Activated naive CD4-positive, alpha-beta T cell (primary cell): Measurements from ENCODE around the gene PTPN21.
A peak's percentile ranks its signal among the peaks of the same experiment; 100 is the strongest.

ENCODE experiments used
- DNase-seq, 4 experiments: peaks; one replicate each; lab custom pipeline; 2025; lab: John Stamatoyannopoulos, UW

Gene PTPN21

DNA sequence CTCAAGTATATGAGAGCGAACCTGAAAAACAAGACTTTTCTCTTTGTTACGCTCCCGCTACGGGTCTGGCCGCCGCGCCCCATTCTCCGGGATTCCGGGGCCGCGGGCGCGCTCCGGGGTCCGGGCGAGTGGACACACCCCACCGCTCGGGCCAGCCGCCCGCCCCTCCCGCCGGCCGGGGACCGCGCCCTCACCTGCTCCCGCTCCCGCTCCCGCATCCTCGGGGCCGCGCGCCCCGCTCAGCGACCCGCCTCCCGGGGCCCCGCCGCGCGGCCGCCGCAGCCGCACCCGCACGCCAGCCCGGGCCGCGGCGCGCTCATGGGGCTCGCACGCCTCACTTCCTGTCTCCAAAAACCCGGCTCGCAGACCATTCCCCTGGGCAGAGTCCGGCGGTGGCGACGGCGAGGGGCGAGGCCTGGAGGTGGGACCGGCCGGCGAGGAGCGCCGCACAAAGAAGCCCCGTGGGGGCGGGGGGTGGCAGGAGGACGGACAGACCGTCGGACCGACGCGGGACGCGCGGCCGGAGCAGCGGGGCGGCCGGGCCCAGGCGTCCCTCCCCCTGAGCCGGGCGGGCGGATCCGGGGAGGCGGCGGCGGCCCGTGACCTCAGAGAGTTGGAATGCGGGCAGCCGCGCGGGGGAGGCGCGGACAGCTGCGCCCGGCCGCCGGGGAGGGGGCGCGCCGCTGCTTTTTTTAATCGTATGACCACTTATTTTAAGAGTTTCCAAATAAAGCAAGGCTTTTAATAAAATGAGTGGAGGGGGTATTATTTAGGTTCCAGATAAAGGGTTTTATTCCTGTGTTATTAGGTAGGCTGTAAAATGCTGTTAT, at the start of gene PTPN21:
TSS of gene PTPN21 (minus strand) at position 551 of the 830 bp plus-strand sequence. CDS start 4,590 bp downstream, outside the sequence.
- DNase-seq = no peak

DNA sequence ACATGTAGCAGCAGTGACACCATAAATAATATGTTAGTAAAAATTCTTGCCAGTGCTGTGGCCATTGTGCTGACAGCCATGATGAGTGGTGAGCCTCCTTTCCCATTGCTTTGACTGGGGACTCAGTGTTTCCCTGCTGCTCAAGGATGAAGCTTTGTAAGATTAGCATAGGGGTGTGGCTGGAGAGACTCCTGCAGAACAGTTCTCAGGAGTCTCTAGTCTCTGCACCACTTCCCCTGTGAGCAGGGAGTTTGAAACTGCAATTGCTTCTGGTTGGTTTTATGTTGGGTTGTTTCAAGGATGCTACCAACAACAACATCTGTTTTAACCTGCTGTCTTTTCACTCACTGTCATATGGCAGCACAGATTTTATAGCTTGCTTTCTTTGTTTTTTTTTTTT, 49.4 kb upstream of the PTPN21 start:
- no peak for DNase-seq

DNA sequence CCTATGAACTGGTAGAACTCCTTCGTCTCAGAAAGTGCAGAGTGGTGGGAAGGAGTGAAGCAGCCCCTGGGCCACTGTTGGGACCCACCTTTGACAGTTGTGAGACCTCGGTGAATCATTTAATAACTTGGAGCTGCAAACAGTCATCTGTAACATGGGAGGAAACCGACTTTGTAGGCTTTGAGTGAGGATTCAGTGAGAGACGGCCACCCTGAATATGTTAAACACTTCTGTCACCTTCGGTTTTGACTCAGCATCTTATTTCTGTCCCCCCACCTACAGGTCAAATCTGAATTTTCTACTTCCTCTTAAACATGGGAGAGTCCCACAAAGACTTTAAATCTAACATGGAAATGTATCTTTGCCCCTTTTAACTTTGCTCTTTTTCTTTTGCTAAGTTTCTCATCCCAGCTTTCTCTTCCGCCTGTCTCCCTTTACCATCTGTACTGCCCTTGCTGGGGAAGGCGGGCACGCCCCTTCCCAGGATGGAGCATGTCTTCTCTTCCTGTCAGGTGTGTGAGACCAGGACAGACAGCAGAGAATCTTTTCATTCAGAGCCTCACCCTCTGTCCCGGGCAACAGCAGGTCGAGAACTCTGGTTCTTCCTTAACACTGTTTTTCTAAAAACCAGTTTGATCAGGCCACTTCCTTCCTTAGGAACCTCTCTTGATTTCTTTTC, 45.1 kb upstream of the PTPN21 start:
- DNase-seq = no peak

DNA sequence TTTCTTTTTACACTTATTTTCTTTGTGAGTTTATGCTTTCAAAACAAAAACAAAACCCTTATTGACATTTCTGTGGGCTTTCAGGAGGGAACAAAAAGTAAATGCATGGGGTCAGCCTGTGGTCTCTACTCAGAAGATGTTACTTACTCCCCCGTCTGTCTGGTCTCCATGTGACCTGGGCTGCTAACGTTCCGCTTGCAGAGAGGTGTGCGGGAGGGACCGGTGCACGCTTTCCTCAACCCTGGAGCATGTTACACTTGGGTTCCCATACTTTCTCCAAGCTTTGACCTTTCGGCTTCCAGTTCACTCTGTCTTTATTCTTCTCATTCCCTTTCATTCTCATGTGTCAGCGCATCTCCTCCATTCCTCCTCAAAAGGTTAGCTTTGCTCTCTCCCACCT, 44.5 kb upstream of the PTPN21 start:
- DNase-seq = no peak

DNA sequence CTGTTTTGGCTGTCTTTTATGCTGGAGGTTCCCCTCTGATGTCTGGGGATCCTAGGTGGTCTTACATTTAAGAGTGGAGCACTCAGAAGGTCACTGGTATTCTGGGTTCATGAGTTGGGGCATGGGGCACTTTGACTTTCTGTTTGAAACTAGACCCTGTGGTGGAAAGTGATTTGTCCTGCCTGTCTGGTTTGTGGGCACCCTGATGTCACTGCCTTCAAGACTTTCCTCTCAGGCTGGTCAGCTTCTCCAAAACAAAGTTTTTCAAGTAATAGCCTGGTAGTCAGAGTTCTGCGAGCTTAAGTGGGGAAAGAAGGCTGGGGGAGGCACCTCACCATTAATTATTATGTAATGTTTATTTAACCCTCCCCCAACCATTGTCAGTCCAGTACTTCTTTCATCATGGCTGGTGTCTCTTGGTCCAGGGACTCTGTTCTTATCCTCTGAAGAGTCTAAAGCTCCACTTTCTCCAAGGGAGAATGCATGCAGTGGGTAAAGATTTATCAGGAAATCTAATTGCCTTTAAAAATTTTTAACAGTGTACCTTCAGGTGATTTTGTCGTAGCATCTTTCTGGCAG, 43.4 kb upstream of the PTPN21 start:
- no peak for DNase-seq

DNA sequence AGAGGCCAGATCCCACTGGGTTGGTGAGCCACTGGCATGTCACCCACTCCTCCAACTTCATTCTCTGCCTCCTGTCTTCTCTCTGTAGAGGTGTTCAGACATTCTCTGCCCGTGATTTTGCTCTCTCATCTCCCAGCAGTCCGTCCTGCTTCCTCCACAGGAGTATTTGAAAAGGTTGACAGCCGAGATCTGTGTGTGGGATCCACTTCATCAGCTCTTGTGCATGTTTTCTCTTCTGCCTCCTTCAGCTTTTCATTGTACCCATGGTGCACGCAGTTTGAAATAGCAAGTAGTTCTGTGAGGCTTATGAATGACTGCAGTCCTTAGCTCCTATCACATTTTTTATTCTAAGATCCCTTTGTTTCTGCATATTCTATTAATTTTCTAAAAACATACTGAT, 42.8 kb upstream of the PTPN21 start:
- no peak for DNase-seq

DNA sequence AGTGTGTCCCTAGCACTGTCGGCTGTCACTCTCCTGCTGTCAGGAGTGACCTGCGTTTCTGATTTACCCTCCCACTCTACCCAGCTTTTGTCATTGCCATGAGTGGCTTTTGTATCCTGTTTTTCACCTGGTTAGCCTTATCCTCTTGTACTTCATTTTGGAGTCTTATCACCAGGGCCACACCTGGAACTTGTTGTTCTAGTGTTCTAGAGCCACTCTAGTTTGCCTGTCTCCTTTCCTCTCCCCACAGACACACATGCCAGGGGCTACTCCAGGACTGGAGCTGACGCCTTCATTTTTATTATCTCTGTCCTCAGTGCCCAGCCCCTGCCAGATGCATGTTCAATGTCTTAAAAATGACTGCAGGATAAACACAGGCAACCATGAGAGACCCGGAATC, 42.2 kb upstream of the PTPN21 start:
- no peak for DNase-seq

DNA sequence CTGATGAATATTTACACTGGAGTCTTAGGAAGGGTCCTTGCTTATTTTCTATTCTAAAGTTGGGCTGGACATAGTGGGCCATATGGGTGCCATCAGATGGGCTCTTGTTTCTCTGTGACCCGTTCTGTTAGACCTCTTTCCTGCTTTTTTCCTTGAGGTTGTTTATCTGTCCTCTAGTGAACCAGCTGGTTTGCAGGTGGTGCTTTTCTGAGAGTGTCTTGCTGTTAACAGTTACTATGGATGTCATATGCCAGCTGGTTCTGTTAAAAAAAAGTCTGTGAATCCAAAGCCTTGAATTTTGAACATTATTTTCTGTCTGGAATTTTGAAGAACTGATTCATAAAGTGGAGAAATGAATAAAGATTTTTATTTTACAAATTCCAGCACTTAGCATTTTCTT, 37.2 kb upstream of the PTPN21 start:
- DNase-seq = no peak

DNA sequence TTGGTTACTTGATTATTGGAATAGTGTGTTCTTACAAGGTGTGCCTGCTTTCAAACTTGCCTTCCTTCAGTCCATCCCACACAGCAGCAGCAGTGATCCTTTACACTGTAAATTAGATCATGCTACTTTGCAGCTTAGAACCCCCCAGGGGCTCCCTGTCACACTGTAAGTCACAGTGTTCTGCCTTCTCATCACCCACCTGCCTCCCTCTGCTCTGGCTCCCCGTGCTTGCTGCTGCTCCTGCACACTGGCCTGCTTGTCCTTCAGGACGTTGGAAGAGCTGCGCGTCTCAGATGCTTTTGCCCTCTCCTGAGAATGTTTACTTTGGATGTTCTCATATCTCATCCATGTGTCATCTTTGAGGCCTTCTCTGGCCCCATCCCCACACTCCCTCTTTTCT, 35.4 kb upstream of the PTPN21 start:
- DNase-seq = no peak

DNA sequence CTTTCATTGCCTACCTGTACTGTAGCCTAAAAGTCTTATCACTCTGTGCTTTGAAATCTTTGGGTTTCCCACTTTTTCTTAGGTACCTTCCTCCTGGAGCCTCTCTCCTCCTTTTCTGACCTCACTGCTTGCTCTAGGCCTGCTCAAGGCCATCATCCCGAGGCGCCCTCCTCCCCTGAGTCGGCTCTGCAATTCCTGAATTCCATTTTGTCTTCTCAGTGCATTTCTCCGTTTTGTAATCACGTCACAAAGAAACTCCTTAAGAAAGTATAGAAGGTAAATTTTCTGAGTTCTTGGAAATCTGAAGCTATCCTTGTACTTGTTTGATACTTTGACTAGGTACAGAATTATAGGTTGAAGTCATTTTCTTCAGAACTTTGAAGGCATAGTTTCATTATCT, 33.3 kb upstream of the PTPN21 start:
- DNase-seq = no peak

DNA sequence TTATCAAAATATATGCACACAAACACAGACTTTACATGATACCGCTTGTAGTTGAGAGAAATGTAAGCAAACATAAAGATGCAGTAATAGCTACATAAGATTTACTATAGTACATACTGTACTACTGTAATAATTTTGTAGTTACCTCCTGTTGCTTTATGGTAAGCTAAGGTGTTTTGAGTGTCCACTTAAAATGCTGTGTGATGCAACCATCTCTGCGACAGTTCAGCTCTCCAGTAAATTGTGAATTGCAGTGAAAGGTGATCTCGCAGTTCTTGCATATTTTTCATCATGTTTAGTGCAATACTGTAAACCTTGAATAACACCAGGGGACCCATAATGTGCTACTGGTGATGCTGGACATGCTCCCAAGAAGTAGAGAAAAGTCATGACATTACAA, 29.6 kb upstream of the PTPN21 start:
- no peak for DNase-seq

DNA sequence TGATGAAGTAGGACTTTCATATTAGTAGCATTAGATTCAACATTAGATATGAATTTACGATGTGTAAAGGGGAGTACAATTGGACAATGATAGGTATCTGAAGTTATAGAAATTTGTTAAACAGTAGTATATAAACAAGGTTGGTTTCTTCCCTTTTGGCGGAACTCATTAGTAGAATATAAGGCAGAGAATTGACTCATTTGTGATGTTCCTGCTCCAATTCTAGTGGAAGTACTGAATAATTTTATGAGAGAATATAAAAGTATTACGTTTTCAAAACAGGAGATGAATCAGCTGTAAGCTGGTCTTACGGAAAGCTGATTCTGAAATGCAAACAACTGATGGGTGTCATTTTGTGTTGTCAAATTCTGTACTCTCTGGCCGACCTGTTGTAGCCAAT, 21.4 kb upstream of the PTPN21 start:
- no peak for DNase-seq

DNA sequence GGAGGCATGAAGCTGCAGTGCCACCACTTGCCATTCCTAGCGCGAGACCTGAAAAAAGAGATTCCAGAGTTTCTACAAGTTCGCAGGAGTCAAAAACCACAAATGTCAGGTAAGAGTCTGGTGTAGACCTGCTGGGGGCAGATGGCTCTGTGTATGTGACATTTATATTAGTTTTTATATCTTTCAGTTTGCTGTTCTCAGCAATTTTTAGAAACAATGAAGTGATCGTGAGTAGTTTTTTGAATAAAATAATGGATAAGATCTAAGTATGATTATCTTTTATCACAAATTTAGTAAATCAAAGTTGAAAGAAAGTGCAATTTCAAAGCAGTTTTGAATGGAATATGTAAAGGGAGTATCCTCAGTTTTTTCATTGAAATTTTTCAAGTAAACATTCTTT, 17.3 kb upstream of the PTPN21 start:
- no peak for DNase-seq

DNA sequence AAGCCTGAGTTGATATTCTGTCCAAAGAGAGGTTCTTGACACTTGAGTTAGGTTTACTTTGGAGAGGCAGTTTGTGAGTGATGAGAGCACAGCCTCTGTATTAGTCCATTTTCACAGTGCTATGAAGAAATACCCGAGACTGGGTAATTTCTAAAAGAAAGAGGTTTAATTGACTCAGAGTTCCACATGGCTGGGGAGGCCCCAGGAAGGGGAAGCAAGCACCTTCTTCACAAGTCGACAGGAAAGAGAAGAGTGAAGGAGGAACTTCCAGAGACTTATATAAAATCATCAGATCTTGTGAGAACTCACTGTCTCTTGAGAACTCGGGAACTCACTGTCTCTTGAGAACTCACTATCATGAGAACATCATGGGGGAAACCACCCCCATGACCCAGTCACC, 13.4 kb upstream of the PTPN21 start:
- DNase-seq = no peak

DNA sequence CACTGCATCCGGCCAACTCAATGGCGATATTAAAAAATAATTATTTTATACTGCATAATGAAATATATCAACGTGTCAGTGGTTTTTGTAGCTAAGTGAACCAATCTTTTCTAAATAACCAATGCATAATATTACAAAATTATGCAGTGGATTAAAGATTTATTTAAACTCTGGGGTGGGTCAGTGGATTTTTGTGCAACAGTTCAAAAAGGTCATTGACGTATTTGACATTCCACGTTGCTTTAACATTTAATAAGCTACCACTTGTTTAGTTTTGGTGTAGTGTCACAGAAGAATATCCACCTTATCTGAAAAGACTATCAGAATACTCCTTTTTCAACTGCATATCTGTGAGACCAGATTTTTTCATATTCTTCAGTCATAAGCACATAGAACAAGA, 10.6 kb upstream of the PTPN21 start:
- no peak for DNase-seq

DNA sequence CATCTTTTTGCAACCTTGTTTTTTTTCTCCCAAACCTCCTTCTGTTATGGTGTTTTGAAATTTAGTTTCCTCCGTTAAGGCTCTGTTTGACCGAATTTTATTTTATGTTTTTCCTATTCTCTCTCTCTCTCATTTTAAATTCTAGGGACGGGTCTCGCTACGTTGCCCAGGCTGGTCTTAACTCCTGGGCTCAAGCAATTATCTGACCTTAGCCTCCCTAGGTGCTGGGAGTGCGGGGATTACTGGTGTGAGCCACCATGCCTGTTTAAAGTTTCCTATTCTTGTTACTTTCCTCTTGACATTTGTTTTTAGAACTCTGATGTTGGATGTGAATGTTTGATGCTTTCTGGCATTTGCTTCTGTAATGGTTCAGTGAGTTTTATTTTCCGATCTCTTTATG, 9.0 kb upstream of the PTPN21 start:
- no peak for DNase-seq

DNA sequence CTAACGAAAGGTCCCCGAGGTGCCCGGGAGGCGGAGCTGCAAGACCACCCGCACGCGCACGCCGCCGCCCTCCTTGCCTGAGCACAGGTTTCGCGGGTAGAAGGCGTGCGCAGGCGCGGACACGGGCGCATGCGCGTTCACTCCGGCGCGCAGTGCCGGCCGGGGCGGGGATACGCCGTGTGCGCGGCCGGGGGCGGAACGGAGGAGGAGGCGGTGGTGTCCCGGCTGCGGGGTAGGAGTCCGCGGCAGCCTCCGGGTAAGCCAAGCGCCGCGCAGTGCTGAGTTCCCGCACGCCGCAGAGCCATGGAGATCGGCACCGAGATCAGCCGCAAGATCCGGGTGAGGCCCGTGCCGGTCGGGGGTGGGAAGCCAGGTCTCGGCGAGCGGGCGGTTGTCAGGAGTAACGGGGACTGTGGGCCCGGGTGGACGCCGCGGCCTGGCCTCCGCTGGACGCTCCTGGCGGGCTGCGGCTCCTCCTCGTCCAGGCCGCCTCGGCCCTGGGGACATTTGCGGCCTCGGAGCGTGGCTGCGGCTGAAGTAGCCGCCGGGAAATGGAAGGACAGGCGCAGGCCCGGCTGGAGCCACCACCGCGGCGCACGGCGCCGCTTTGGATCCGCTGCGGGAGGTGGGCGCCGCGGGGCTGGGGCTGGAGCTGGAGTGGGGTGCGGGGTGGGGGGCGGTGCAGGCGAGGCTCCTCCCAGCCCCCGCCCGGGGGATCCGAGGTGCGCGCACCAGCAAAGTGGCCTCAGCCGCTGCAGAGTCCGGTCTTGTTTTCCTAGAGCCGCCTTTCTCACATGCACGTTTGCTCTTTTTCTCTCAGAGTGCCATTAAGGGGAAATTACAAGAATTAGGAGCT, 8.3 kb upstream of the PTPN21 start, which contains the start of gene ZC3H14:
TSS of gene ZC3H14 (plus strand) at position 207 of the 856 bp plus-strand sequence. CDS start at position 304, 97 bp downstream.
- peak; percentile 64 to 84 (median 72) for DNase-seq

DNA sequence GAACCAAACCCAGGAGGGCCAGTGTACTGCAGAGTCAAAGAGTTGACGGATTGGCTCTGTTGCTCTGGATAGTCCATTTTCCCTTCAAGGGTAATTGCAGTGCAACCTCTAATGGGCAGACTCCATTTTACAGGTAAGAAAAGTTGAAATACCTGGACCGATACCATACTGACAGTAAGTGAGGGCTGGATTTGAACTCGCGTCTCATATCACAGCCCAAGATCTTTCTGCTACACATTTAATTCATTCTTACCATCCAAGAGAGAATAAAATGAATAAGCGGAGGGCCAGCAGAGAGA, 7.7 kb upstream of the PTPN21 start:
- no peak for DNase-seq

DNA sequence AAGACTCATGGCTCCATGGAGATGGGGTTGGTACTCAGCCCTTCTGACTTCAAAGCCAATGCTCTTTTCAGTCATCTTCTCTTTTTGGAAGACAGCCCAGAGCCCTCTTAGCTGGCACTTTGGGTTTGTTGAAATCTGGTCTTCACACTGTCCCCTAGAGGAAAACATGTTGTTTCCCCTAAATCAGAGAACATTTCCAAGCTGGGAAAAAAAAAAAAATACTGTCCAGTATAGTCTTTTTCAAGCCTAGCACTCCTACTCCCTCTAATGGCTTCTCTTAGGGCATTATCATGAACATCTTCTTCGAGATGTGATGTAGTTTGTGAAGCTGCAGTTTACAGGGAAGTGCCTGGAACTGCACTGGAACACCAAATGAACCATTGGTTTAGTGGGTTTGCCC, 5.0 kb upstream of the PTPN21 start:
- no peak for DNase-seq

DNA sequence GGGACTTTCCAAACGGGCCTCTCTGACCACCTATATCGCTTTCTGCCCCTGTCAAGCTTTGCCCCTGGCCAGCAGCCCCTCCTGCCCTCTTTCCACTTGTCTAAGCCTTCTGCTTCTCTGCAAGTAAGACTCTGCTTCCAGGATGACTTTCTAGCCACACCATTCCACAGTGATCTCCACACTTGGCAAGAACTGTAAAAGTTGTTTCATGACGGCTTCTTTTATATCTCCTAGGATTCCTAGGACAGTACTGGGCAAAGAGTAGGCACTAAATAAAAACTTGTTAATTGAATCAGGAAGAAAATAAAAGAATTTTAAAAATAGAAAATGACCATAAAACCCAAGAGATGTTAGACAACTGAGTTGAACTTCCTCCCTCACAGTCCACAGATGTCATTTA, 1.8 kb upstream of the PTPN21 start:
- no peak for DNase-seq

DNA sequence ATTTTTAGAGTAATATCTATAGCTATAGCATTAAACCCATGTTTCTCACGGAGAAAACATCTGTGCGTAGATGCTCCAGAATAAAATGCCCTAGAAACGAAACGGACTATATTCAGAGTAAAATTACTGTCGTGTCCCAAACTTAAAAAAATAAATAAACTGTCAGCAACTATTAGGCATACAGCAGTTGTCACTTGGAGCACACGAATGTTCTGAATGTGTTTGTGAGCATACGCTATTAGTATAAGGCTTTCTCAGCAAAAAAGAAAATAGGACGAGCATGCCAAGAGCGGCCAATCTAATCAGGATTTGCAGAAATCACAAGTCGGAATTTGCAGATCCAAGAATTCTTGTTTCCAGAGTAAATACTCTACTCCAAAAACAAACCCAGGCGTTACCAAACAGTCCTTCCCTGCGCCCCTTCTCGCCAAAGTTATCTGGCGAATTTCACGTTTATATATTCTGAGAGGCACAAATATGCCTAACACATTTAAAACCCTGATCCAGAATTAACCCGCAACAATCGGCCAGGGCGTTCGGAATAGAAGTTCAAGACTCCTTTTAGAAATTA, 836 bp downstream of the PTPN21 start:
- DNase-seq = no peak

DNA sequence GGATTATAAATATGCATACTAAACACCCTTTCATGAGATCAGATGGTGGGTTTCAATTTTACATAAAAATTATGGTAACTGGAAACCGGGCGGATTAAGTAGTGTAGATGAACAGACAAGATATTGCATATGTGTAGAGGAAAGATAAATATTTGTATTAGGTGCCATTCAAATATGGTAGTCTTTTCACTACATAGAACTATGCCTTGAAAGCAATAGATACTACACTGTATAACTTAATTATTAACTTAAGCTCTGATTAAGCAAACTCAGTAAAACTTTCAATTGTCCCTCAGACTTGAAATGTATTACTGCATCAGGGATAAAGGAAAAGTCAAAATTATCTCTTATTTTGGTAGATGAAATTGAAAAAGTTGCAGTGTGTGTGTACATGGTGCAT, 1.9 kb downstream of the PTPN21 start:
- no peak for DNase-seq
